ENCODE results near the gene C2orf81.

The C2orf81 gene

DNA sequence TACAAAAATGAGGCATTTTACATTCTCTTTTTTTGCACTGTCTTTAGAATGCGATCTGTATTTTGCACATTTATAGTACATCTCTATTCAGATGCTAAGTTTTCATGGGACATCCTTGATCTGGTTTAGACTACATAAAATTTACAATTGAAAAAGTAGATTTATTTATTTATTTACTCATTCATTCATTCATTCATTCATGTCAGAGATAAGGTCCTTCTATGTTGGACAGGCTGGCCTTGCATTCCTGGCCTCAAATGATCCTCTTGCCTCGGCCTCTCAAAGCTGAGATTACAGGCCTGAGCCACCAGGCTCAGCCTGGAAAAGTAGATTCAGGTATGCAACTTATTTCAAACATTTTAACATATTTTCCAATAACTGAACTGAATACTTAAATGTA, 25.3 kb downstream of the C2orf81 start:
- no peak for DNase-seq (ENCODE audit: low read depth)
- H3K4me3 ChIP-seq (ENCODE audit: low read depth, low read length): no peak overlapping the region

DNA sequence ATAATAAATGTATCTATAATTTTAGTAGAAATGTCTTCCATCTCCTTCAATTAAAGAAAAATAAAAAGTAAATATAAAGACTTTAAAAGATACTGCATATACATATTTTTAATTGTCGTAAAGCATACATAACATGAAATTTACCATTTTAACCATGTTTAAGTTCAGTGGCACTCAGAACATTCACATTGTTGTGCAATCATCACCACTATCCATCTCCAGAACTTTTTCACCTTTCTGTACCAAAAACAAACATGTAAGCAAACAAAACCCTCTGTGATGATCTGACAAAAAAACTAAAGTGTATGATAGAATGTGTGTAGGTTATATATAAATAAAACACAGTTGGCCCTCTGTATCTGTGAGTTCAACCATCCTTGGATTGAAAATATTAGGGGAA, 27.9 kb downstream of the C2orf81 start:
- H3K4me3 ChIP-seq (ENCODE audit: low read depth, low read length): no peak overlapping the region
- no peak for DNase-seq (ENCODE audit: low read depth)

DNA sequence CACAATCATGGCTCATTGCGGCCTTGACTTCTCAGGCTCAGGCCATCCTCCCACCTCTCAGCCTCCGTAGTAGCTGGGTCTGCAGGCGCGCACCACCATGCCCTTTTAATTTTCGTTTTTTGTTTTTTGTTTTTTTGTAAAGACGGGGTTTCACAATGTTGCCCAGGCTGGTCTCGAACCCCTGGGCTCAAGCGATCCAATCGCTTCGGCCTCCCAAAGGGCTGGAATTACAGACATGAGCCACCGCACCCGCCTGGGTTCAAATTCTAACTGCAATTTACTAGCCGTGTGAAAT, 29.0 kb downstream of the C2orf81 start:
- H3K4me3 ChIP-seq (ENCODE audit: low read depth, low read length): no peak overlapping the region
- no peak for DNase-seq (ENCODE audit: low read depth)

DNA sequence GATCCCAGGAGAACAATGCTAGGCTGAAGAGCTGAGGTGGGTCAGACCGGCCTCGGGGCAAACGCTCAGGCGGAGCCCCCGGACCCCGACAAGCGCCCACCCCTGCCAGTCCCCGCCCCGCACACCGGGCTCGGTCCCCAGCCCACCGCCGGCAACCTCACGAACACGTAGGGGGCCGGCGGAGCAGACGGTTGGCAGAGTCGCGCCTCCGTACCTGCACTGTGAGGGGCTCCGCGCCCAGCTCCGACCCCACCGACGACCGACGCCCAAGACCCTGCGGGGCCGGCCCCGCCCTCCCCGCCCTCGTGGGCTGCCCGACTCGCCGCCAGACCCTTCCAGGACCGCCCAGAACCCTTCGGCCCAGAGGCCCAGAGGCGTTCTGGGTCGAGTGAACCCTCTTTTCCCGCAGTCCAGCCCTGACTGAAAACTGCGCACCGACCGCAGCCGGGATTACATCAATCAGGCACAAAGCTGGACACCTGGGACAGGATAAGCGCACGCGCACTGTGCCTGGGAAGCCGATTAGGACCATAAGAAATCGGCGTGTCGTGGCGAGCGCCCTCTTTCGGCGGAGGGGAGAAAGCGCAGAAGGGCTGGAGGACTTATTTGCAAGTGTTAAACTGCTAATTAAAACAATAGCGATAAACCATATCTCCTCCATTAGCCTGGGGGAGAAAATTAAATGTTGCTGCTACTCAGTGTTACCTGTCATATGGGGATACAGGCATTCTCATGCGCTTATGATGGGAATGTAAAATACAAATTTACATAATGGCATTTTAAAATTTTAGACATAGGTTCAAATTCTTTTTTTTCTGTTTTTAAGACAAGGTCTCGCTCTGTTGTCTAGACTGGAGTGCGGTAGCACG, 29.6 kb downstream of the C2orf81 start:
- DNase-seq (ENCODE audit: low read depth): peak; percentile 56
- peak overlapping the region; percentile 90 for H3K4me3 ChIP-seq (ENCODE audit: low read depth, low read length)

DNA sequence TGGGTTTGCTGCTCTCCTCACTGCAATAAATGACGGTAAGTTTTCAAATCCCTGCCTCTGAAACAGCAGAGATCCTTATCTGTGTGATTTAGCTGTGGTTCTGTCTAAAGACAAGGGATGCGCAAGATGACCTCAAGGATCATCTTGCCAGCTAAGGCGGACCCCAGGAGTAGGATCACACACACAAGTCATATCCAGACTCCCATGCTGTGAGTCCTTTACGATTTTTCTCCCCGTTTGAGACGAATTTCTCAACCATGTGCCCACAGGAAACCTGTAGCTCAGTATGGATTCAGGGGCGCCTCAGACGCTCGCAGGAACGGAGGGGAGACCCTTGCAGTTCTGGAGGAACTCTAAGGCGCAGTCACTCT, 30.2 kb downstream of the C2orf81 start:
- peak overlapping the region; percentile 90 for H3K4me3 ChIP-seq (ENCODE audit: low read depth, low read length)
- no peak for DNase-seq (ENCODE audit: low read depth)

DNA sequence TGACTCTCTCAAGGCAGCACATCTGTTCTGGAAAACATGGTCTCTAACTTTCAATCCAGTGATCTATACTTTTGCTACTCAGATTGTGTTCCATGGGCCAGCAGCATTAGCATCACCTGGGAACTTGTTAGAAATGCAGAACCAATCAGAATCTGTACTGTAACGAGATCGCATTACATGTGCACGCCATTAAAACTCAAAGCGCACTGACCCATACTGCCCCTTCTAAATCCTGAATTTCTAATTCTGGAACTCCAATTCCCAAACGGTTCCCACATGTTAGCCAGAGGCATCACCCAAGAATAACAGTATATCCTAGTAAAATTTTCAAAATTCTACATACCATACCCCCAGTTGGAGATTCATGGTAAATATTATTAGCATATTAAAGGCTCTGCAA, 30.8 kb downstream of the C2orf81 start:
- H3K4me3 ChIP-seq (ENCODE audit: low read depth, low read length): peak overlapping the region; percentile 90
- no peak for DNase-seq (ENCODE audit: low read depth)

DNA sequence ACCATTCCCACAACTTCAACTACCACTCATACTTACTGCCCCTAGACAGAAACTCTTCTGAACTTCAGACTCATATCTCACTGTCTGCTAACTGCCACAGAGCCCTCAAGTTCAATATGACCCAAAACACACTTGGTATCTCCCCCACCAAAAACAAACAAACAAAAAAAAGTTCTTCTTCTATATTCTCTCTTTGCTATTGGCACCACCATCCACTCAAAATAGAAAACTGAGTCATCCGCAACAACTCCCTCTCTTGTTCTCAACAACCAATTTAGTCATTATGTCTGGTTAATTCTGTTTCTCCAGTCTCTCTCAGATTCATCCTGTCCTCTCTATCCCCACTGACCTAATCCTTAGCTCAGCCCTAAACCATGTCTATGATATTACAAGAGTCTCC, 34.1 kb downstream of the C2orf81 start:
- DNase-seq (ENCODE audit: low read depth): no peak
- no peak overlapping the region for H3K4me3 ChIP-seq (ENCODE audit: low read depth, low read length)

DNA sequence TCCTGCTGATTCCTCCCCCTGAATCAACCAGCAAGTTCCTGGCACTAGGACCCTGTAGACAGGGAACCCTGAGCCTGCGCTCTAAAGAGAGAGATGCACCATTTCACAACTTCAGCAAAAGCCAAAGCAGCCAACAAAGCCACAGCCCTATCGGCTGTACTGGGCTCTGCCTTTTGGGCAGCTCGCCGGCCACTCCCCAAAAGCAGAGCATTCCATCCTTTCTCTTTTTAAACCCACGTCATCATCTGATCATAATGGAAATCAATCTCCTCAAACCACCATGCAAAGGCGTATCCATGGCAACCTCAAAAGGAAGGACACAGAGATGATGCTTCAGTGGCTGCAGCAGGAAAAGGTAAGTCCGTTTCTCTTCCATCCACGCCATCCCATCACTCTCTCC, 36.0 kb downstream of the C2orf81 start:
- H3K4me3 ChIP-seq (ENCODE audit: low read depth, low read length): no peak overlapping the region
- DNase-seq (ENCODE audit: low read depth): no peak

DNA sequence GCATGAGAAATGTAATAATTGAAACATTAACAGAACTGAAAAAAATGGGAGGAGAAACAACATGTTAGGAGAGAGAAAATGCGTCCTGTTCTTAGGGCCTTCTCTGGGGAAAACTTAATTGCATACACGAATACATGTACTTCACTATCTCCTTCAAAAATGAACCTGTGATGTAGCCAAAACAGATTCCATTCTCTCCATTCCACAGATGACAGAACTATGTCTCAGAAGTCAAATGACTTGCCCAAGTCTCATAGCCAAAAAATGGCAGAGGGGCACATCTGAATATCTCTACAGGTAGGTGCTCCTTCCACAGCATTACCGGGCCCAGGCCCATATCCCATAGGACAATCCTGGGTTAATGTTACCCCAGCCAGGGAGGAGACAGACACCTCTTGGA, 37.4 kb downstream of the C2orf81 start:
- no peak for DNase-seq (ENCODE audit: low read depth)

DNA sequence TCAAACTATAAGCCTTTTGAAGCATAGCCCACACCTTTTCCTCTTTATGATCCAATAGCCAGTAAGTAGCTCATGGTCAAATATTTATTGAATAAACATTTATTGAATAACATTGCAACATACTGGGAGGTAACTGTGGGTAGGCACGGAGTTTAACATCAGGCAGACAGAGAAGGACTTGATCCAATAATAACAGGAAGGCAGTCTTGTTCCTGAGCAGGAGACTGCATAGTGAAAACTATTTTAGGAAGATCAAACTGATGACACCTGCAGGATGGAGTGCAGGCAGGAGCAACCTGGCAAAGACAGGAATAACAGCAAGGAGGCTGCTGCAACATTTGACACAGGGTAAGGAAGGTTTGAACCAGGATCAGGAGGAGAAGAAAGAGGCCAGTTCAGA, 38.2 kb downstream of the C2orf81 start:
- DNase-seq (ENCODE audit: low read depth): peak; percentile 42
- no peak overlapping the region for H3K4me3 ChIP-seq (ENCODE audit: low read depth, low read length)

More for the DNA sequence above, 37.4 kb downstream of the C2orf81 start:
- H3K4me3 ChIP-seq (ENCODE audit: low read depth, low read length): no peak overlapping the region

DNA sequence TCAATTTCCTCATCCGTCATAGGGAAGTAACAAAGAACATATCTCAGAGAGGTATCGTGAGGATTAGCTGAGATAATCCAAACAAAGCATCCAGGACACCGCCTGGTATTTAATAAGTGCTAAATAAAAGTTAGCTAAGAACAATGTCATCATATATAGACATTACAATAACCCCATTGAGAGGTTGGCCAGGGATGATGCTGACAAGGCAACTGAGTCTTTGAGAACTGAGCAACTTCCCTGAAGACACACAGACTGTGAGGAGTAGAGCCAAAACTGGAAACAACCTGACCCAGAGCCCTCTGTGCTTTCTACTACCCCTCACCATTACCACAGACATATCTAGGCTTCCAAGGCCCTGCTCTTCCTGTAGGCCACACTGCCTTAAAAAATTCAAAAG, 39.7 kb downstream of the C2orf81 start:
- DNase-seq (ENCODE audit: low read depth): no peak
- no peak overlapping the region for H3K4me3 ChIP-seq (ENCODE audit: low read depth, low read length)

DNA sequence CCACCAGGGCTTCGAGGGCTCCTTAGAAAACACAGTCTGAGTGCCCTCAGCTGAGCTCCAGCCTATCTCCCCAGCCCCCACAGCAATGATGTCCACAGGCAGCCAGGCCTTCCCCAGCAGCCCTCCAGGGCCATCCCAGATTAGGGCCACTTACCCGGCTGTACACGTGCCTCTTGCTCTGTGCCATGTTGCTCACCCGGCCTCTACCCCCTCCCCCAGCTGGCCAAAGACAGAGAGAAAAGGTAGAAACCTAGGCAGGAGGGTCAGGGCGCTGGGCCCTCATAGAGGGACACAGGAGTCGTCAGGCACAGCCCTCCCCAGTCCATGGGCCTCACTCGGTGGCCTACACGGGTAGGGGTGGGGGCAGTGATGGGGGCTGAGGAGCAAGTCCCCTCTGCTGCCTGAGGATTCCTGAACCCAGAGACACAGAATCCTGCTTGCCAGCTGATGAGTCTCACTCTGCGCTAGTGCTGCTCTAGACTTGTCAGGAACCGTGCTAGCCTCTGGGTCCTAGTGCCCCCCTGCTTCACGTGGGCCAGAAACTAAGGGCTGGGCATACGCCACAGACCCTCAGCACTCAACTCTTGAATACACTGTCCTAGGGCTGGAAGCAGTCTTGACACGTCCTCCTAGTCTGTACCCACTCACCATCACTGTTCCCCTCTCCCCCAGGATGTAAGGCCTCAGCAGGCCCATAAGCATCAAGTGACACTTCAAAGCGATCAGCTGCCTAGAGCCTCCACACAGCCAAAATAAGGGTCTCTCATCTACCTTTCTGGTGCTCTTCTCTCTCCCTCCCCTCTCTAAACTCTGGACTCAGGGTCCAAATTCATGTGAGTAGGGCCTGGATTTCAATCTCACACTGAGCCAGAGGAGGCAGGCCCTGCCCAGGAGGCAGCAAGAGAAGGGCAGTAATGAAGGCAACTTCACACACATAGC, 41.3 kb downstream of the C2orf81 start, which contains the start of gene DCTN1:
Gene DCTN1, minus strand, starts transcription at position 461 of the 939 bp plus-strand sequence. Its CDS starts 274 bp downstream, at position 187.
- DNase-seq (ENCODE audit: low read depth): no peak
- H3K4me3 ChIP-seq (ENCODE audit: low read depth, low read length): peak within 1 kb of the TSS; percentile 53

DNA sequence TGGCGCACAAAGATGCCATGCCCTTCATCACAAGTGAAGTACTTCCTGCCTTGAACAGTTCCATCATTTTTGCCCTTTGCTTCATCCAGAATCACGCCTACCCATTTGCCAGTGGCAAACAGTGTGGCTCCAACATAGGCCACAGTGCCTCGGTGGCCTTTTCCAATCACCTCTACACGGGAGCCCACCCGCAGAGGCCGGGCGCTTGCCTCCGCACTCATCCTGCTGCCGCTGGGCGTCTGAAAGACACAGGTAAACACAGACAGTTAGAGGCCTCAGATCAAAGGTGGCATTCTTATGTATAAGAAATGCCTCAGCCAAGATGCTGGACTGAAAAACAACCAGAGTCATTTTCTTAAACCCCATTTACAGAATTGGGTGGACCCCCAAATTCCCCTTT, 43.4 kb downstream of the C2orf81 start:
- no peak for DNase-seq (ENCODE audit: low read depth)
- no peak overlapping the region for H3K4me3 ChIP-seq (ENCODE audit: low read depth, low read length)

DNA sequence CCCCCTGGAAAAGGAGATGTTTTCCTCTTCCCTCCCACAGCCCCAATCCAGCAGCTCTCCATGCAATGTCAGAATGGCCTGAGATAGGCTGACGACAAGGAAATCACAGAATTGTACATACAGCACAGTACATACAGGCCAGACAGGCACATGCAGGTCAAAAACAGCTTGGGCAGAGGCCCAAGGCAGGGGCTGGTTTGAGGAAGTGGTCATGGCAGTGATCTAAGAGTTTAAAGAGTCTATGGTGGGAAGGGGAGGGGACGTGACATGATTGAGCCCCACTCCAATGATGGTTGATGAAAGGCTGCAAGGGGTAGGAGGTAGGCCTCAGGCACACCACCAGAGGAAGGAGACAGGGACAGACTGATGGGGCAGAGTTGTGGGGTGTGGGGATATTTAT, 45.6 kb downstream of the C2orf81 start:
- H3K4me3 ChIP-seq (ENCODE audit: low read depth, low read length): no peak overlapping the region
- no peak for DNase-seq (ENCODE audit: low read depth)

DNA sequence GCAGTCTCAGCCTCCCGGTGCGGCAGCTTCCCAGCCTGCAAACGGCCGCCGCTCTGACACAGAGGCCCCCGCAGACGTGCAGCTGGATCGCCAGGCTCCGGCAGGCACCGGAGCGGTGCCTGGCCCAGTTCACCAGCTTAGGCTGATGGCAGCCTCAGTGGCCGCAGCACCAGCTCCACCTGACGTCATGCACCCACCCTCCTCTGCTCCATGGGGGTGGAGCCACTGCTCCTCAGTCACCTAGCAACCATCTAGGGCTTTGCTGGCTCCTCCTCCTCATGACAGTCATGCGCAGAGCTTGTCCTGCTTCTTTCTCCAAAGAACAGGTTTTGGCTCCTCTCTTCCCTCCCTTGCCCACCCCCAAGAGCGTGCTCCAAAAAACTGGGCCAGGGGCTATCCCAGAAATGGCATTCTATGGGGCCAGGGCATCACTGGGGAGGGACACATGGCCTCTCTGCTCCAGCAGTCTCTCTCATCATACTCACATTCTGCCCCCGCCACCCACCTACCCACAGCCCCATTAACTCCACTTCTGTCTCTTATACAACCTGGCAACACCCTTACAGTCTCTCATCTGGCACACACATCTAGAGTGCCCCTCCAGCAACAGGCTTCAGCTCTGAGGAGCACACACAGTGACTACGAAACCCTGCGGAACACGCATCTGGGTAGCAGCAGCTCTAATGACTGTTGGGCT, 46.8 kb downstream of the C2orf81 start:
- peak overlapping the region; percentile 40 for H3K4me3 ChIP-seq (ENCODE audit: low read depth, low read length)
- DNase-seq (ENCODE audit: low read depth): peak; percentile 55

DNA sequence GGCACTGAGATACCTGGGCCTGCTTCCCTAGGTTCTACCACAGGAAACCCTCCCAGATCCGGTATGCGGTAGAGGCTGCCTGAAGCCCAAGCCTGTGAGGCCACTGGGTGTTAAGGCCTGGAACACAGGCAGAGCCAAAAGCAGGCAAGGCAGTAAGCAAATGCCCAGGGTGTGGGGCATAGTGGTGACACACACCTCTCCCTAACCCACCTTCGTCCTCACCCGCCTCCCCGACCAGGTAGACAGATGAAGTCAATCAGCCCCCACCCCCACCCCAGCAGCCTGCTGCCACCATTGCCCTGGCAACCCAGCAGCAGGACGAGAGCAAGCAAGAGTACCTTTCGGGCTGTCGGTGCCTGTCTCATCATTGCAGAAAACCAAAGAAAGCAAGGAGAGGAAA, 47.4 kb downstream of the C2orf81 start:
- no peak for DNase-seq (ENCODE audit: low read depth)
- peak overlapping the region; percentile 40 for H3K4me3 ChIP-seq (ENCODE audit: low read depth, low read length)

DNA sequence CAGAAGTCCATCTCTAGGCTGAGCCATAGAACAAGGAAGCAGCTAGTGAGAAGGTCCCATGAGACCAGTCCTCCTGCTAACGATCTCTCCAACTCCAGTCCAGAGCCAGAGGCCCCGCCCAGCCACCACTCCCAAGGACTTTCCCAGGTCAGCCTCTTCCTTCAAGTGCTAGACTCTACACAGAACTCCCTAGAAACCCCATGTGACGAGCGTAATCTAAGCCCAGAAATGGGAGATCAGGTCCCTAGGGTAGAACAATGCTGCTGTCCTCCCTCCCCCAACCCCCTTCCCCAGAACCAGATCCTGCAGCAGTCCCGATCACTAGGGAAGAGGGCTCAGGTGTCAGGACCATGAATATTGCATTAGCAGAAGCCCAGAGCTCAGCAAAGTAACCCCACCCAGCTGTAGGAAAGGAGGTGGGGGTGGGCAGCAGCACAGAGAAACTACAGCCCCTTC, 48.2 kb downstream of the C2orf81 start:
- H3K4me3 ChIP-seq (ENCODE audit: low read depth, low read length): no peak overlapping the region
- peak; percentile 24 for DNase-seq (ENCODE audit: low read depth)

DNA sequence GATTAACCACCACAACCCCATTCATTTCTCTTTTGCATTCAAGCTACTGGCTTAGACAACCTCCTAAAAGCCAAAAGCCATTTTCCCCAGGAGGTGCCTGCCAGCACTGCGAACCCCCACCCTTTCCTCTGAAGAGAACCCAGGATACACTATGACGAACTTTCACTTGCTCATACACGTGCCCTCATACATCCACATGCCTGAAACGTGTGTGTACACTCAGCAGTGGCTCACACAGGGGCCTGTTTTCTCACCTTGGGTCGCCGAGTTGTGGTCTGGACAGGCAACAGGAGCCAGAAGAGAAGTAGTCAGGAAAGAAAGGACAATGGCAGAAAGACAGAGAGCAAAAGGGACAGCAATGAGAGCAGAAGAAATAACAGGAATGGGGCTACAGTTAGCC, 48.7 kb downstream of the C2orf81 start:
- no peak for DNase-seq (ENCODE audit: low read depth)
- H3K4me3 ChIP-seq (ENCODE audit: low read depth, low read length): no peak overlapping the region

DNA sequence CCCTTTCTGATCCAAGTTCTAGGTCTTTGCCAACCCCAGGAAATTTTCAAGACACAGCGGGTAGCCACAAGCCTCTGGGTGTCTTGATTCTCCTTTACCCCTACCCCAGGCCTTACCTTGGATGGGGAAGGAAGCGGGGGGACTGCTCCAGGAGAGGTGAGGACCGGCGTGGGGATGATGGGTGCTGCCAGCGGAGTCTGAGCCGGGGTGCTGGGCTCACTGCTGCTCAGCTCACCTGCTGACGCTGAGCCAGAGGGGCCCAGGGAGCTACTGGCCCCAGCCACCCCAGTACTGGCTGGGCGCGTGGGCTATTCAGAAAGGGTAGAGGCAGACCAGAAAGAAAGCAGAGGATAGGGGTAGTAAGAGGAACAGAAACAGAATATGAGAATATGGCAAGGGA, 50.0 kb downstream of the C2orf81 start:
- H3K4me3 ChIP-seq (ENCODE audit: low read depth, low read length): no peak overlapping the region
- DNase-seq (ENCODE audit: low read depth): no peak

DNA sequence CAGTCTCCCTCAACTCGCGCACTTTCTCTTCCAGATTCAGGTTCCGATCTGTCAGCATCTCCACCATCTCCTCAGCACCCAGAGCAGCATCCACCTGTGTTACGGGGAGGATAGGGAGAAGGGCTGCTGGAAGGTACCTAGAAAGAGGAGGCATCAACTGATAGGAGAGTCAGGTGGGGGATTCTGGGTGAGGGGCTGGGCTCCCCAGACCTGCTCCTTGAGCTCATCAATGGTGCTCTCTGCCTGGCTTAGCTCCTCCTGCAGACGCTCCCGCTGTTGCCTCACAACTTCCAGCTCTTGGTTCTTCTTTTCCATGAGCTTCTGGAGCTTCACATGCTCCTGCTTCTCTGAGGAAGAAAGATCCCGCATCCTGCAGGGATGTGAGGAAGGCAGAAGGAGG, 51.4 kb downstream of the C2orf81 start:
- no peak for DNase-seq (ENCODE audit: low read depth)
- H3K4me3 ChIP-seq (ENCODE audit: low read depth, low read length): no peak overlapping the region
